ENCODE data around the gene GAD1.

Gene GAD1

DNA sequence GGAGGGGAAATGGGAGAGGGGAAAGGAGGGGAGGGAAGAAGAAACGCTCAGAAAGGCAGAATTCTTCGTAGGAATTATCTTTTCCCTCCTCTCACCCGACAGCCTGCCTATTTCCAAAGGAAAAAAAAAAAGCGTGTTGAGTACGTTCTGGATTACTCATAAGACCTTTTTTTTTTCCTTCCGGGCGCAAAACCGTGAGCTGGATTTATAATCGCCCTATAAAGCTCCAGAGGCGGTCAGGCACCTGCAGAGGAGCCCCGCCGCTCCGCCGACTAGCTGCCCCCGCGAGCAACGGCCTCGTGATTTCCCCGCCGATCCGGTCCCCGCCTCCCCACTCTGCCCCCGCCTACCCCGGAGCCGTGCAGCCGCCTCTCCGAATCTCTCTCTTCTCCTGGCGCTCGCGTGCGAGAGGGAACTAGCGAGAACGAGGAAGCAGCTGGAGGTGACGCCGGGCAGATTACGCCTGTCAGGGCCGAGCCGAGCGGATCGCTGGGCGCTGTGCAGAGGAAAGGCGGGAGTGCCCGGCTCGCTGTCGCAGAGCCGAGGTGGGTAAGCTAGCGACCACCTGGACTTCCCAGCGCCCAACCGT is at the start of gene GAD1:
Gene GAD1 (plus strand): TSS at position 384 of the 589 bp plus-strand sequence. CDS start 1,705 bp downstream, outside the sequence.
- peak; percentile 81 for DNase-seq (ENCODE audit: low spot score)

DNA sequence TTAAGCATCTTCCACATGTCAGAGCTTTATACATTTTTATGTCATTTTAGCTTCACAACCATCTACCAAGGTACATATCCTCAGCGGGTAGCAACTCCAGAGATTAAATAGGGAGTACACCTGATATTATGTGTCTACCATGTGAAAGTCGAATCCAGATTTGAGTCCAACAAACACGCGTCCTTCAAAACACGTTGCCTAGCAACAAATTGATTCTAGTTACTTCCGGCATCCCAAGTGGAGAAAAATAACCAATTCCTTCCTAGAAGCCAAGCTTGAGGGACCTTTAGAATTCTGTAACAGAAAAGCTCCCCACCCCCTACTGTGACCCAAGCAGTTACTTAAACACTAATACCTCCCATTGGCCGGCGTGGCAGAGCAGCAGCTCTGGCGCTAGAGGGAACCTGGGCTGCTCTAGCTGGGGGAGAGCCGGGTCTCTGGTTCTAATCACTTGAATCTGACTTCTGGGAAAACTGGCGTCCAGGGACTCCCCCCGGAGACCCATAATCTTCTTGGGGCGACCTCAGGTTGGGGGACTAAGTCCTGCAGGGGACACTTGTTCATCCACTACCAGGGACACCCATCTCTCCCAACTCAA is 46.6 kb upstream of the GAD1 start, which contains the start of gene ERICH2:
Gene ERICH2 (plus strand): TSS at position 371 of the 598 bp plus-strand sequence. CDS start 304 bp downstream, outside the sequence.
- DNase-seq (ENCODE audit: low spot score), result peak; percentile 66

DNA sequence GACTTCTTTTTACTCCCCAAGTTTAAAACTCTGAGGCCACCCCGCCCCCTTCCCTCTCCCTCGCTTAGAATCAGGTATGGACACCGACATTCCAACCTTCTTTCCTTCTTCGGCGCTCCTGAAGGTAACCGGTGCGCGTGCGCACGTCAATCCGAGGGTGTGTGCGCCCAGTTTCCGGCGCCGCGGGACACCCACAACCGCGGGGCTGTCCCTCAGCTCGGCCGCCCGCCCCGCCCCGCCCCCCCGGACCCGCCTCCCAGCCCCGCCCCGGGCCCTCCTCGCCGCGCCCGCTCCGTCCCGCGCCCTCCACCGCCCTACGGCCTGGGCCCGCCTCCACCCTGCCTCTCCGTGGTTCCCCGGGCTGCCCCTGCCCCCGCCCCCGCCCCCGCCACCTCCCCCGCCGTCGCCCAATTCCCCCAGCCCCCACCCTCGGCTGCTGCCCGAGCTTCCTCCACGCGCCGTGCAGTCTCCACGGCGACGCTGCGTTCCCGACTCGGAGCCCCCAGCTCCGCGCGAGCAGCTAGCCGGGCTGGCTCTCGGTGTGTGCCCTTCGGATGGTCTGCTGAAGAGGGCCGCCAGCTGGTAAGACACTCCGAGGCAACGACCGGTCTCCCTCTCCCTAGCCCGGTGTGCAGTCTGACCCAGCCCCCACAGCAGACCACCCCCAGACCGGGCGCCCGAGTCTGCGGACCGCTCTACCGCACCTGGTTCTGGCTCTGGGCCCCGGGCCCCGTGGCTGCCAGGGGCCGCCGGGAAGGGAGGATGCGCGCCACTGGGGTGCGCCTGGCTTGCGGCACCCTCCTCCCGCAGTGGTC is 45.9 kb upstream of the GAD1 start:
- DNase-seq (ENCODE audit: low spot score), result peak; percentile 93

DNA sequence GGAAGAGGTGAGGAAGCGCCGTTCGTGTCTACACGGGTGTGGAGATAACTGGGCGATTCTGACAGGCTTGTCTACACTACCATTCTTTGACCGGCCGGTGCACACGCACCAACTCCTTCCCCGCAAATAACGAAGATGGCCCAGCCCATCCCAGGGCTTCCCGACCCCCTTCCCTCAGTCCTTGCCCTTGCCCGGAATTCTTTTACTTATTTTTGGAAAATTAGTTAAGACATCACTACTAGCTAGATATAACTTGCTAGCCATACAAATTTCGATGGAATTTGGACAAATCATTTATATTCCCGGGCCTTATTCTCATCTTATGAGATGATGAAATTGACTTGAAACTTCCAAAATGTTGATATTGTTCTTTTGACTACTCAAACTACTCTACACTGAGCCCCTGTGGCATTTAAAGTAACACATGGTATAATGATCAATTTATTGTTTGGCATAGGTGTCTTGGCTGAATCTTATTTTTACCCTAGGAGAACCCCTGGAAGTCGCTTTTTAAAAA is 45.2 kb upstream of the GAD1 start:
- no peak for DNase-seq (ENCODE audit: low spot score)

DNA sequence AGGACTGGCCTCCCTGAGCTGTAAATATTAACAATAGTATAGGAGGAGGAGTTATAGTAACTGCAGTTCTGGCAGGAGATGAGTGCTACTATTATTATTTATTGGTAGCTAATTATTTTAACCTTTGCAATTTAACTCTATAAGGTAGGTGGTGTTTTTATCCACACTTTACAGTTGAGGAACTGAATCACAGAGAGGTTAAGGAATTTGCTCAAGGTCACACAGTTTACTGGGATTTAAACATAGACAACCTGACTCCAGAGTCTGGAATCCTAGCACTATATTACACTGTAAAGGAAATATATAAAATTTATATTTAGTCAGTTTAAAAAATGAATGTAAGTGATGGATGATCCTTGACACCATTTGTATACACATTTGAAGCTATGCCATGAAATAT is 44.4 kb upstream of the GAD1 start:
- no peak for DNase-seq (ENCODE audit: low spot score)

DNA sequence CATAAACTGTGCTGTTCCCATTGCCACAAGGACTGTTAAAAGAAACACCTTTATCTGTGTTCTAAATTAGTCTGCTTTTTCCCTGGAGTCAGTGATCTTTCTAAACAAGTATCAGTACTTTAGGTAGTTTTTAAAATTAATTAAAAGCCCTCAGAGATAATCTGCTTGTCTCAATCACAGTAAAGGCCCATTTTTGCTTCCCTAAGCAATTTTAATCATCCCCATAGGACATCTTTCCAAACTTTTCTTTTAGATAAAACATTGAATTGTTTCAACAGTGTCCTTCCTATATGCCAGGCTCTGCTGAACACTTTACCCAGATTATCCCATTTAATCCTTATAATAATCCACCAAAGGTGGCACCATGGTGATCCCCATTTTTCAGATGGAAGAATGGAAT is 42.6 kb upstream of the GAD1 start:
- no peak for DNase-seq (ENCODE audit: low spot score)

DNA sequence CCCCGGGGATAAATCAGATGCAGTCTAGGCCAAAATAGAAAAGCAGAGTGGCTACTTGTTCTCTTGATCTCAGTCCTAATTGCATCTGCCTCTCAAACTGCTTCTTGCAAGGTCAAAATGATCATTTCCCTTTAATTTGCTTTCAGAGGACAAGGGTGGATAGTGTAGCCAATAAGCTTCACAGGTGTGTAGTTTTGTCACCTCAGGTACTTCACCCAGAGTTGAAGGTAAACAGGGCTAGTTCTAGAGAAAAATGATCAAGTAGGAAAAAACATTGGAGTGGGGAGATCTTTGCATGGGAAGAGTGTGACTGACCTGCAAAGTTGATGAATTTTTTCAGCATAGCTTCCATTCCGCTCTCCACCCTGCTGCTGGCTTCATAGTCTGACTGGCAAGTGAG is 37.8 kb upstream of the GAD1 start:
- no peak for DNase-seq (ENCODE audit: low spot score)

DNA sequence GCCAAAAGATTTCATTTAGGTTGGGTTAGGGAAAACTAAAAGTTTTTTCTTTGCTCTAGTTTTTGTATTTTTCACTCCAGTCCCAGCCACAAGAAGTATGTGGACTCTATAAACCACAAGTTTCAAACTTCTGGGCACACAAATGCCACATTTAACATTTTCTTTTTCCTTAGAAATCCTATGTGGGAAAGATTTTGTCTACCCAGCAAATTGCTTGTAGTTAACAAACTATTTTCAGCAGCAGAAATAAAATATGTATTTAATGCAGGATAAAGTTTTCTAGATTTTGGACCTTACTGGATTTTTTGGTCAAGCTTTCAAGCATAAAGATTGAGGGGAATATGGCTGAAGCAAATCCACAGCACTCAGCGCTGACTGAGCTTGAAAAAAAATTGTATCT is 37.4 kb upstream of the GAD1 start:
- DNase-seq (ENCODE audit: low spot score), result no peak

DNA sequence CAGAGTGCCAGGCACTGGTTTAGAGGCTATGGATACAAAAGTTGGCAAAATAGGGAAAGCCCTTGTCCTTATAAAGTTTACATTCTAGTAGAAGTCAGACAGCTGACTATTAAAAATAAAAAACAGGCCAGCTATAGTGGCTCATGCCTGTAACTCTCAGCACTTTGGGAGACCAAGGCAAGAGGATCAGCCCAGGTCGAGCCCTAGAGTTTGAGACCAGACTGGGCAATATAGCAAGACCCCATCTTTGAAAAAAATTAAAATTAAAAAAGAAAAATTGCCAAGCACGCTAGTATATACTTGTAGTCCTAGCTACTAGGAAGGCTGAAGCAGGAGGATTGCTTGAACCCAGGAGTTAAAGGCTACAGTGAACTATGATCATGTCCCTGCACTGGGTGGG is 34.0 kb upstream of the GAD1 start:
- DNase-seq (ENCODE audit: low spot score), result no peak

DNA sequence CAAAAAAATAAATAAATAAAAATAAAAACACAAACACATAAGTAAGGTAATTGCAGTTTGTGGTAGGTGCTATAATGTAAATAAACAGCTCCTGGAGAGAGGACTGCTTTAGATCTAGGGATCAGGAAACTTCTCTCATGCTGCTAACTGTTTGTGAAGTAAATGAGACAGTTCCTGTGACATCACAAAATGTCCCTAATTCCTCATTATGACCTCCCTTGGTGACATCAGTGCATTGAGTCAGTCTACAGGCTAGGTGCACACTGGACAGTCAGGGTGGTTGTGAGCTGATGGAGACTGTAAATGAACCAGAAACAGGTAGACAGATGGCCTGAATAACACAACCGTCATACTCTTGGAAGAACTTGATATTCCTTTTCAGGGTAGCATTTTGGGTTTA is 33.1 kb upstream of the GAD1 start:
- no peak for DNase-seq (ENCODE audit: low spot score)

DNA sequence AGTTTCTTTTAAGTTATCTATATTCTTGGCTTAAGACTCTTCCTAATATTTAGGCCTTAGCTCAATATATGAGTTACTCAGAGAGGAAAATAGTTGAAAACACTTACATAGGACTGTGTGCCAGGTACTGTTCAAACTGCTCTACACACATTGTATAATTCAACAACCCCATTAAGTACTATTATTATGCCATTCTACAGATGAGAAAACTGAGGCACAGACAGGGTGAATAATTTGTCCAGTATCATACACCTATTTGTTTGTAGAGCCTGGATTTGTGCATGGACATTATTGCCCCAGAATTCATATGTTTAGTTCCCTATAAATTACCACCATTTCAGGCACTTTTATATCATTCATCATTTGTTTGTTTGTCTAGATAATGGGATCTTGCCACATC is 17.7 kb upstream of the GAD1 start:
- no peak for DNase-seq (ENCODE audit: low spot score)

DNA sequence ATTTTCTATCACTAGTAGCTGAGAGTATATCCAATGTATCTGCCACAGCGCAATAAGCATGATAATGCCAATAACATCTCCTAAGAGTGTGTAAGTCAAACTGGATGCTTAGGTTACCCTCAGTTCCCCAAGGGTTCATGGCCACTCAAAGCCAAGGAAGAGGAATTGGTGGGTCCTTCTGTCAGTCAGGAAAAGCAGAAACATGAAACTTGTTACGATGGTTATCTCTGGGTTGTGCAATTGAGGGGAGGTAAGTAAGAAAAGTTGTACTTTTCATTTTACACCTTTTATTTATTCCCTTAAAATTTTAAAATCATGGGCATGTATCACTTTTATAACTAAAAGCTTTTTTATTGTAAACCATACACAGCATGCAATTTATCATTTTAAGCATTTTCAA is 10.1 kb upstream of the GAD1 start:
- no peak for DNase-seq (ENCODE audit: low spot score)

DNA sequence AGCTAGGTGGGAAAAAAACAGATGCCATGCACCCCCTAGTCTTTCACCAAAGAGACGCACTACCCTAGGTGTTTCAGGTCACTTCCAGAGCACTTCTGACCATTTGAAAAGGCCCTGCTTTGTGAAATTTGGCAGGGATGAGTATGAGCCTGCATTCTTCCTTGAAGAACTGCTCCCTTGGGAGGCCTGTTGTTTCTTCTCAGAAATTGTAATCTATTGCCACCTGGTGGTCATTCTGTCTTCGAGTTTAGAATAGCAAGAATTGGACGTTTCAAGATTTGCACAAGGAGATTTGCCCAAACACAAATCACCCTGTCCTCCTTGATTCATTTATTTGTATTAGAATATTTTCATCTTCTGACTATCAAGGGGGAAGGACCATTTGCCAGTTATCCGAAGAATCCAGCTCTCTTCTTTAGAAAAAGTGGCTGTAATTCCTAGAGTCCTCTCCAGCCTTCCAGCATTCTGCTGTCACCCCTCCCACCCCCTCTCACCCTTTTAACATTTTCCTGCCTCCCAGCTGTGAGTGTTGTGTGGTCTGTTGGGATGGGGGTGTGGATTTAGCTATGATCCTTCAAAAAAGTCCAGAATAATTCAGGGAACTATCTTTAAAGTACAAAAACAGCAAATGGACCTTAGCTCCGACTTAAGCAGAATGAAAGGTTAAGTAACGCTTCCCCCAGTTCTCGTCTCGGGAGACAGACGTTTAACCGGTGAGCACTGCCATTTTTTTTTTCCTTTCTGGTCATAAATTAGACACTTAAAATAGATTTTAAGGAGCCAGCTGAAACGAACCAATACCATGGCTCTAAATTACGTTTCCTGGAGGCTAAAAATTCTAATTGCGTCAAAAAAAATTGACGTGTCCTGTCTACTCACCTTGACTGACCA is 3.7 kb upstream of the GAD1 start:
- DNase-seq (ENCODE audit: low spot score), result peak; percentile 82

DNA sequence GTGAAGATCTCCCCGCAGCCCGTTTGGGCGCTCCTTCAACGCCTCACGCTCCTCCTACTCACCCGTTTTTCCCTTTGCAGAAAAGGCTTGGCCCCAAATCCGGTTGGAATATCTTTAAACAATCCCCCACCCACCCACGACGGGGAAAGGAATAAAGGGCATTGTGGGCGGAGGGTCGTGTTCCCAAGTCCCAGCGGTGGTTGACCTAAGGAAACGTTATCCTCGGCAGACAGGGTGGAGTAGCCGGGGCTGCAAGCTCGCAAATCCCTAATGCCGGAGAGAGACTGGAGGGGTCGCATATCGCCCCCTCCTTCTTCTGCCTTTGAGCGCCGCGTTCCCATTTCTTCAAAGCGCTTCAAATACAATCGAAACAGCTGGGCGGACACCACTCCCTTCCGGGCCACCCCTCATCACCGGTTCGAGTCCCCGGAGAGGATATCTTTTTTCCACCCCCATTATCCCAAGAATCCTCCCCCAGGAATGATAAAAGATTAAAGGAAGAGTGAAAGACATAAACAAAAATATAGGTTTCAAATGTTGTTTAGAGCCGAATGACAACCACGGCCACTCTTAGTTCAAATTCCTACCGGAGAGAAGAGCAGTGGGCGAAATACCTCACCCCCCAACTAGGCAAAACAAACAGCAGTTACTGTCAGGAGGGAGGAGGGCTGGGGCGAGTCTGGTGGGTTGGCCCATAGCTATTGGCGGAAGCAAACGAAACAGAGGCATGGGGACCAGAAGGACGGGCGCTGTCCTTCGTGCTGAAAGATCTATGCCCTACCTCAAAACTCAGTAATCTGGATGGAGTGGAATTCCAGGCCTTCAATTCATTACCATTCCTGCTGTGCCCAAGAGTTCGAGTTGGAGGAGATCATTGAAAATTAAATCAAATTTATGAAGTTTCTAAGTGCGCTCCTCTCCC is 2.8 kb upstream of the GAD1 start:
- peak; percentile 72 for DNase-seq (ENCODE audit: low spot score)

DNA sequence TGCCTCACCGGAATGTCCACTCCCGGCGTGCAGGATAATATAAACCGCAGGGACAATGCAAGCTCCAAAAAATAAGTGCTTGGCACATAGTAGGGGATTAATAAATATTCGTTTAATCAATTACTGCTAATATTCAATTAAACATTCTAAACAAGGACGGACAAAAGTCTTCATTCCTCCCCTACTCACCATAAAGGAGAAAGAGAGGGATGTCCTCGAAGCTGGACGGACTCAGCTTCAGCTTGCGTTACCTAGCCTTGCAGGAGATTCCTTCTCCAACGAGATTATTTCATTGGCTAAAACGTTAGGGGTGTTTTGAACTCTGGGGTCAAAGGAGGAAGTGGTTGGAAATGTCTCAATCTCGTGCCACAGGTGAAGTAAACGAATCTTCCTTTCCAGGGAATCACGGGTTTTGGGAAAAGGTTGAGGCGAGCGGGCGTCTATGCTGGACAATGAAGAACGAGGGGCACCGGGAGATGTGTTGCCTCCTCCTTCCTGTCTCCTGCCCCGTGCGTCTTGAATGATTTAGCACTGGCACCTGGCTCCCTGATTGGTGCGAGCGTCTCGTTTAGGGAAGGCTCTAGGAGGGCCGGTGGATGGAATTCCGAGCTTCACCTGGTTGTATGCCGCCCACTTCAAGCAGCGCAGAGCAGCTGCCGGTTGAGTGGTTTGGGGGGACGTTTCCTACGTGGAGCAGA is 2.0 kb upstream of the GAD1 start:
- no peak for DNase-seq (ENCODE audit: low spot score)

DNA sequence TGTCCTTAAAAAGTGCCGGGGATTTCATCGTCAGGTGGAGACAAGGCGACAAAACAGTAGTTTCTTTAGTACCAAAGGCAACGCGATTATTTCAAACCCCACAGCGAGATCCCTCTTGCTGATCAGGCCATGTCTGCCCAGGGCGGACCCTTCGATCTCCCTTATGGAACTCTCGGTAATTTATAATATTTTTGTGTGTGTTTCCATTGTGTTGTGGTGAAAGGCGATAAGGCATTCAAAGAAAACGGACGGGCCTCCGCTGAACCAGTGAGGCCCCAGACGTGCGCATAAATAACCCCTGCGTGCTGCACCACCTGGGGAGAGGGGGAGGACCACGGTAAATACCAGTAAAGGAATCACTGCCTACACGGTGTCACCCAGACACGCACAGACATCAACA is 1.4 kb upstream of the GAD1 start:
- DNase-seq (ENCODE audit: low spot score), result no peak

DNA sequence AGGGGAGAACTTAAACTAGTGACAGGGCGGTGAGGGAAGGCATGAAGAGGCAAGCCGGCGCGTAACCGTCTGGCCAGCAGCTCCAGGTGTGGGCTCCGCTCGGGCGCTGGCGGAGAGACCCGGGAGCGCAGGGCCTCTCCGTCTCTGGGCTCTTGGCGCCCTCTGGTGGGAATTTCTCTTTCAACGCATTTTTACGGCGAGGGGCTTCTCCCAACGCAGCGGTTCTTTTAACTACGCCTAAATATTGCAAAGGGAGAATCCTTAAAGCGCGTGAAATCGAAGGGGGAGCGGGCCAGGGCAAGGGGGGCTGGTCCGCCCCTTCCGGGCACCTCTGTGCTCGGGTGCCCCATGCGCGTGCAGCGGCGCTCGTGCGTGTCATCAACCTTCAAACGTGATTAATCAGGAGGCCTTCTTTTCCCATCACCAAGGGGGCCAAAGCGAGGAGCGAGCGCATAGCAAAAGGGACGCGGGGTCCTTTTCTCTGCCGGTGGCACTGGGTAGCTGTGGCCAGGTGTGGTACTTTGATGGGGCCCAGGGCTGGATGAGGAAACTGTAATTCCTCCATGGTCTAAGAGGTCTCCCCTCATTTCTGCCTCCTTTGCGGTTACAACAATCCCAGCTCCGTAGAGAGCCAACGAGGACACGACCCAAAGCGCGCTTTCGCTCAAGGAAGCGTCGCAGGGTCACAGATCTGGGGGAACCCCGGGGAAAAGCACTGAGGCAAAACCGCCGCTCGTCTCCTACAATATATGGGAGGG is 762 bp upstream of the GAD1 start:
- peak; percentile 77 for DNase-seq (ENCODE audit: low spot score)

DNA sequence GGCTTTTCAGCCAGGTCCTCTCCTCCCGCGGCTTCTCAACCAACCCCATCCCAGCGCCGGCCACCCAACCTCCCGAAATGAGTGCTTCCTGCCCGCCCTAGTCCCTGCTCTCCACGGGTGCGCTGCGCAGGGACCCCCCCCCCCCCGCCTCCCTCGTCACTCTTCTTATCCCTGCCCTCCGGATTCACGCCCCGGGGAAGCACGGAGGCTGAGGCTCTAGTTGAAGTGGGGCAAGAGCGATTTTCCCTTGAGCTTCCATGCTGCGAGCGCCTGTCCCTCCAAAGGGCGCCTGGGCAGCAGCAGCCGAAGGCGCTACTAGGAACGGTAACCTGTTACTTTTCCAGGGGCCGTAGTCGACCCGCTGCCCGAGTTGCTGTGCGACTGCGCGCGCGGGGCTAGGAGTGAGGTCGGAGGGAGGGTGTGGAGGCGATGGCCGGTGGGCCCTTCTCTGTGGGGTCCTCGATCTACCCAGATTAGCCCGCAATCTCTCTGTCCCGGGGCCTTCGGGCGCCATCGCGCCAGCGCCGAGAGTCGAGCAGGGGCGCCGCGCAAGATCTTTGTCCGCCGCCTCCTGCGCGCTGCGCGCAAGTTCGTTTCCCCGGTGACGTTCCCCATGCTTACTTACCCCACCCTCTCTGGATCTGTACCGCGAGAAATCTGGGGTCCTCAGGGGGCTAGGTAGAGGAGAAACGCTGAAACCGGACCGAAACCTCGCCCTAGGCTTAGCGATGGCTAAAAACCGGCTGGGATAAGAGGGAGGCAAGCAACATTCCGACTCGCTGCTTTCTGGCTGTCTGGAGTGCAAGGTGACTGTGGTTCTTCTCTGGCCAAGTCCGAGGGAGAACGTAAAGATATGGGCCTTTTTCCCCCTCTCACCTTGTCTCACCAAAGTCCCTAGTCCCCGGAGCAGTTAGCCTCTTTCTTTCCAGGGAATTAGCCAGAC is 677 bp downstream of the GAD1 start:
- peak; percentile 46 for DNase-seq (ENCODE audit: low spot score)
